ENCODE results near the gene TNS2. TPM values are rescaled to one million over a fixed set of nuclear protein-coding genes. Genes with fewer than 3 reads are reported as not detected.
A peak's percentile ranks its signal among the peaks of the same experiment; 100 is the strongest.

The TNS2 gene
- total and polyA plus RNA-seq, 2 of the 13 experiments (the other 11 are each of a cell fraction or from before 2014, with no cell fraction given): 8.9 to 20.4 TPM

DNA sequence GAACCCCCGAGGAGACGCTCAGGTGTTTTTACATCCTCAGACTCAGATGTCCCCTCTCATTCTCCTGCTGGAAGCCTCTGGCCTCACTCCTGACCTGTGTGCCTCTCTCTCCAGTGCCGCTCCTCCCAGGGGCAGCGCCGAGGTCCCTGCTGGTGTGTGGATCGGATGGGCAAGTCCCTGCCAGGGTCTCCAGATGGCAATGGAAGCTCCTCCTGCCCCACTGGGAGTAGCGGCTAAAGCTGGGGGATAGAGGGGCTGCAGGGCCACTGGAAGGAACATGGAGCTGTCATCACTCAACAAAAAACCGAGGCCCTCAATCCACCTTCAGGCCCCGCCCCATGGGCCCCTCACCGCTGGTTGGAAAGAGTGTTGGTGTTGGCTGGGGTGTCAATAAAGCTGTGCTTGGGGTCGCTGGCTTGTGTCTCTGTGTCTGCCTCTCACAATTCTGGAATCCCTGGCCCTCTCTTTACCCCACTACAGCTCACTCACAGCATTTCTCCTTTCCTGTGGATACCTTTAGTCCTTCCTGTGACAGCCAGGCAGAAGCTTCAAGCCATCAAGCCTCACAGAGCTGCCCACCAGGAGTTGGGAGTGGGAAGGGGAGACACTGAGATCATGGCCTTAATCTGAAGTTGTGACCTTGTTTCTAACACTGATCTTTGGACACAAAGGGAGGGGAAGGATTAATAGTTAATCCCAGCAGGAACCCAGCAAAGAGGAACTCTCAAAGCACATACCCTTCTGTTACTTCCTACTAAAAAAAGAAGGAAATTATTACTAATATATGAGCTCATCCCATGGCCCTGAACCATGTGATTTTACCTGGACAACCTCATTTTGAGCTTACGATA, 52.3 kb downstream of the TNS2 start (continued):
- TF ChIP-seq GATAD2A (CRISPR knock-in tag; IDR thresholded peaks at IDR 0.05) (peak; percentile 28), FOXA3 (CRISPR knock-in tag; IDR thresholded peaks at IDR 0.05) (no peak; the same call in 1 of the 2 replicates), ZNF251 (CRISPR knock-in tag; IDR thresholded peaks at IDR 0.05) (no peak), SIN3B (IDR thresholded peaks at IDR 0.05; ENCODE audit: low read length) (no peak), HNF4A (CRISPR knock-in tag; IDR thresholded peaks at IDR 0.05) (peak; percentile 85), TAF1 (CRISPR knock-in tag; IDR thresholded peaks at IDR 0.05) (peak; percentile 48; the same call in 1 of the 2 replicates), ZNF550 (CRISPR knock-in tag; IDR thresholded peaks at IDR 0.05; ENCODE audit: borderline replicate concordance) (no peak), SIX4 (CRISPR knock-in tag; IDR thresholded peaks at IDR 0.05) (0 out of 2 replicates have a peak, but pooled peaks have one; percentile 45), XBP1 (CRISPR knock-in tag; IDR thresholded peaks at IDR 0.05) (no peak), SETDB1 (CRISPR knock-in tag; IDR thresholded peaks at IDR 0.05; ENCODE audit: borderline replicate concordance) (no peak), ZNF230 (CRISPR knock-in tag; IDR thresholded peaks at IDR 0.05) (no peak), CBX1 (IDR thresholded peaks at IDR 0.05; ENCODE audit: low read depth) (no peak), SOX6 (IDR thresholded peaks at IDR 0.05) (no peak), SOX6 (CRISPR knock-in tag; IDR thresholded peaks at IDR 0.05) (peak; percentile 2; the same call in 1 of the 2 replicates), POLR2AphosphoS5 (IDR thresholded peaks at IDR 0.05; ENCODE audit: low read depth, low read length) (peak; percentile 73), POLR2G (IDR thresholded peaks at IDR 0.05; ENCODE audit: low read depth, low read length) (peak; percentile 64)
- TF ChIP-seq, protein P1, sequence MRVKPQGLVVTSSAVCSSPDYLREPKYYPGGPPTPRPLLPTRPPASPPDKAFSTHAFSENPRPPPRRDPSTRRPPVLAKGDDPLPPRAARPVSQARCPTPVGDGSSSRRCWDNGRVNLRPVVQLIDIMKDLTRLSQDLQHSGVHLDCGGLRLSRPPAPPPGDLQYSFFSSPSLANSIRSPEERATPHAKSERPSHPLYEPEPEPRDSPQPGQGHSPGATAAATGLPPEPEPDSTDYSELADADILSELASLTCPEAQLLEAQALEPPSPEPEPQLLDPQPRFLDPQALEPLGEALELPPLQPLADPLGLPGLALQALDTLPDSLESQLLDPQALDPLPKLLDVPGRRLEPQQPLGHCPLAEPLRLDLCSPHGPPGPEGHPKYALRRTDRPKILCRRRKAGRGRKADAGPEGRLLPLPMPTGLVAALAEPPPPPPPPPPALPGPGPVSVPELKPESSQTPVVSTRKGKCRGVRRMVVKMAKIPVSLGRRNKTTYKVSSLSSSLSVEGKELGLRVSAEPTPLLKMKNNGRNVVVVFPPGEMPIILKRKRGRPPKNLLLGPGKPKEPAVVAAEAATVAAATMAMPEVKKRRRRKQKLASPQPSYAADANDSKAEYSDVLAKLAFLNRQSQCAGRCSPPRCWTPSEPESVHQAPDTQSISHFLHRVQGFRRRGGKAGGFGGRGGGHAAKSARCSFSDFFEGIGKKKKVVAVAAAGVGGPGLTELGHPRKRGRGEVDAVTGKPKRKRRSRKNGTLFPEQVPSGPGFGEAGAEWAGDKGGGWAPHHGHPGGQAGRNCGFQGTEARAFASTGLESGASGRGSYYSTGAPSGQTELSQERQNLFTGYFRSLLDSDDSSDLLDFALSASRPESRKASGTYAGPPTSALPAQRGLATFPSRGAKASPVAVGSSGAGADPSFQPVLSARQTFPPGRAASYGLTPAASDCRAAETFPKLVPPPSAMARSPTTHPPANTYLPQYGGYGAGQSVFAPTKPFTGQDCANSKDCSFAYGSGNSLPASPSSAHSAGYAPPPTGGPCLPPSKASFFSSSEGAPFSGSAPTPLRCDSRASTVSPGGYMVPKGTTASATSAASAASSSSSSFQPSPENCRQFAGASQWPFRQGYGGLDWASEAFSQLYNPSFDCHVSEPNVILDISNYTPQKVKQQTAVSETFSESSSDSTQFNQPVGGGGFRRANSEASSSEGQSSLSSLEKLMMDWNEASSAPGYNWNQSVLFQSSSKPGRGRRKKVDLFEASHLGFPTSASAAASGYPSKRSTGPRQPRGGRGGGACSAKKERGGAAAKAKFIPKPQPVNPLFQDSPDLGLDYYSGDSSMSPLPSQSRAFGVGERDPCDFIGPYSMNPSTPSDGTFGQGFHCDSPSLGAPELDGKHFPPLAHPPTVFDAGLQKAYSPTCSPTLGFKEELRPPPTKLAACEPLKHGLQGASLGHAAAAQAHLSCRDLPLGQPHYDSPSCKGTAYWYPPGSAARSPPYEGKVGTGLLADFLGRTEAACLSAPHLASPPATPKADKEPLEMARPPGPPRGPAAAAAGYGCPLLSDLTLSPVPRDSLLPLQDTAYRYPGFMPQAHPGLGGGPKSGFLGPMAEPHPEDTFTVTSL (CRISPR knock-in tag; IDR thresholded peaks at IDR 0.05; ENCODE audit: borderline replicate concordance): peak; percentile 58; the same call in 1 of the 2 replicates
- TF ChIP-seq, protein P2, sequence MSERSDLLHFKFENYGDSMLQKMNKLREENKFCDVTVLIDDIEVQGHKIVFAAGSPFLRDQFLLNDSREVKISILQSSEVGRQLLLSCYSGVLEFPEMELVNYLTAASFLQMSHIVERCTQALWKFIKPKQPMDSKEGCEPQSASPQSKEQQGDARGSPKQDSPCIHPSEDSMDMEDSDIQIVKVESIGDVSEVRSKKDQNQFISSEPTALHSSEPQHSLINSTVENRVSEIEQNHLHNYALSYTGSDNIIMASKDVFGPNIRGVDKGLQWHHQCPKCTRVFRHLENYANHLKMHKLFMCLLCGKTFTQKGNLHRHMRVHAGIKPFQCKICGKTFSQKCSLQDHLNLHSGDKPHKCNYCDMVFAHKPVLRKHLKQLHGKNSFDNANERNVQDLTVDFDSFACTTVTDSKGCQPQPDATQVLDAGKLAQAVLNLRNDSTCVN (CRISPR knock-in tag; IDR thresholded peaks at IDR 0.05; ENCODE audit: borderline replicate concordance): 0 out of 2 replicates have a peak, but pooled peaks have one; percentile 20
- TF ChIP-seq, protein P3, sequence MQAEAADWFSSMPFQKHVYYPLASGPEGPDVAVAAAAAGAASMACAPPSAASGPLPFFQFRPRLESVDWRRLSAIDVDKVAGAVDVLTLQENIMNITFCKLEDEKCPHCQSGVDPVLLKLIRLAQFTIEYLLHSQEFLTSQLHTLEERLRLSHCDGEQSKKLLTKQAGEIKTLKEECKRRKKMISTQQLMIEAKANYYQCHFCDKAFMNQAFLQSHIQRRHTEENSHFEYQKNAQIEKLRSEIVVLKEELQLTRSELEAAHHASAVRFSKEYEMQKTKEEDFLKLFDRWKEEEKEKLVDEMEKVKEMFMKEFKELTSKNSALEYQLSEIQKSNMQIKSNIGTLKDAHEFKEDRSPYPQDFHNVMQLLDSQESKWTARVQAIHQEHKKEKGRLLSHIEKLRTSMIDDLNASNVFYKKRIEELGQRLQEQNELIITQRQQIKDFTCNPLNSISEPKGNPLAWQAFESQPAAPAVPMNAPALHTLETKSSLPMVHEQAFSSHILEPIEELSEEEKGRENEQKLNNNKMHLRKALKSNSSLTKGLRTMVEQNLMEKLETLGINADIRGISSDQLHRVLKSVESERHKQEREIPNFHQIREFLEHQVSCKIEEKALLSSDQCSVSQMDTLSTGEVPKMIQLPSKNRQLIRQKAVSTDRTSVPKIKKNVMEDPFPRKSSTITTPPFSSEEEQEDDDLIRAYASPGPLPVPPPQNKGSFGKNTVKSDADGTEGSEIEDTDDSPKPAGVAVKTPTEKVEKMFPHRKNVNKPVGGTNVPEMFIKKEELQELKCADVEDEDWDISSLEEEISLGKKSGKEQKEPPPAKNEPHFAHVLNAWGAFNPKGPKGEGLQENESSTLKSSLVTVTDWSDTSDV (CRISPR knock-in tag; IDR thresholded peaks at IDR 0.05): peak; percentile 31; the same call in 1 of the 2 replicates

All from HepG2 (cell line).